Neuron (in vitro differentiated cells): ENCODE results near the gene THAP4.

Experiments used
- H2AFZ ChIP-seq: one replicate; pipeline ENCODE4 v1.6.1; 2013; ENCODE audit warnings: low read depth, mild to moderate bottlenecking, inconsistent platforms, low read length, moderate library complexity
- H3K27me3 ChIP-seq: one replicate; pipeline ENCODE4 v1.6.1; 2013; ENCODE audit warnings: low read length; ENCODE audit not compliant: insufficient read depth
- H3K36me3 ChIP-seq: one replicate; pipeline ENCODE4 v1.6.1; 2013; ENCODE audit warnings: low read length; ENCODE audit not compliant: insufficient read depth
- H3K4me1 ChIP-seq: one replicate; pipeline ENCODE4 v1.6.1; 2013; ENCODE audit warnings: low read length; ENCODE audit not compliant: insufficient read depth
- H3K4me3 ChIP-seq: 2 replicates; pipeline ENCODE4 v1.5.1; 2013; ENCODE audit warnings: mild to moderate bottlenecking, low read length, moderate library complexity
- H3K9me3 ChIP-seq: one replicate; pipeline ENCODE4 v1.6.1; 2013; ENCODE audit warnings: low read length

Gene THAP4

GRCh38 chr2:241554610-241555322 is 82.2 kb downstream of the THAP4 start:
- peaks cover 19% of the 10 kb centered on the region for H3K9me3 ChIP-seq
- no peak overlapping the region for H2AFZ ChIP-seq
- H3K27me3 ChIP-seq, result peaks cover 16% of the 10 kb centered on the region
- no peaks in the 10 kb centered on the region for H3K4me1 ChIP-seq
- H3K36me3 ChIP-seq, result no peaks in the 10 kb centered on the region
- H3K4me3 ChIP-seq, result no peak overlapping the region

GRCh38 chr2:241553981-241554380 is 83.0 kb downstream of the THAP4 start:
- no peaks in the 10 kb centered on the region for H3K4me1 ChIP-seq
- no peak overlapping the region for H2AFZ ChIP-seq
- H3K36me3 ChIP-seq, result no peaks in the 10 kb centered on the region
- H3K9me3 ChIP-seq, result peaks cover 19% of the 10 kb centered on the region
- peaks cover 16% of the 10 kb centered on the region for H3K27me3 ChIP-seq
- H3K4me3 ChIP-seq, result no peak overlapping the region

- Histone ChIP-seq H3K9me3 (peaks cover 17% of the 10 kb centered on the region), H3K4me1 (no peaks in the 10 kb centered on the region), H3K36me3 (no peaks in the 10 kb centered on the region), H3K4me3 (no peak overlapping the region), H2AFZ (no peak overlapping the region), H3K27me3 (peaks cover 13% of the 10 kb centered on the region)
These were observed 83.5 kb downstream of the THAP4 start for GRCh38 chr2:241553512-241553830.

- Histone ChIP-seq H2AFZ (no peak overlapping the region), H3K4me1 (peaks cover 6% of the 10 kb centered on the region), H3K27me3 (peaks cover under 1% of the 10 kb centered on the region), H3K9me3 (peaks cover 10% of the 10 kb centered on the region), H3K4me3 (no peak overlapping the region), H3K36me3 (no peaks in the 10 kb centered on the region)
These were observed 84.8 kb downstream of the THAP4 start for GRCh38 chr2:241551998-241552737.

GRCh38 chr2:241551599-241551997 is 85.4 kb downstream of the THAP4 start:
- Histone ChIP-seq H3K9me3 (peaks cover 10% of the 10 kb centered on the region), H3K4me3 (no peak overlapping the region), H3K4me1 (peaks cover 12% of the 10 kb centered on the region), H2AFZ (no peak overlapping the region), H3K36me3 (no peaks in the 10 kb centered on the region), H3K27me3 (no peaks in the 10 kb centered on the region)

DNA sequence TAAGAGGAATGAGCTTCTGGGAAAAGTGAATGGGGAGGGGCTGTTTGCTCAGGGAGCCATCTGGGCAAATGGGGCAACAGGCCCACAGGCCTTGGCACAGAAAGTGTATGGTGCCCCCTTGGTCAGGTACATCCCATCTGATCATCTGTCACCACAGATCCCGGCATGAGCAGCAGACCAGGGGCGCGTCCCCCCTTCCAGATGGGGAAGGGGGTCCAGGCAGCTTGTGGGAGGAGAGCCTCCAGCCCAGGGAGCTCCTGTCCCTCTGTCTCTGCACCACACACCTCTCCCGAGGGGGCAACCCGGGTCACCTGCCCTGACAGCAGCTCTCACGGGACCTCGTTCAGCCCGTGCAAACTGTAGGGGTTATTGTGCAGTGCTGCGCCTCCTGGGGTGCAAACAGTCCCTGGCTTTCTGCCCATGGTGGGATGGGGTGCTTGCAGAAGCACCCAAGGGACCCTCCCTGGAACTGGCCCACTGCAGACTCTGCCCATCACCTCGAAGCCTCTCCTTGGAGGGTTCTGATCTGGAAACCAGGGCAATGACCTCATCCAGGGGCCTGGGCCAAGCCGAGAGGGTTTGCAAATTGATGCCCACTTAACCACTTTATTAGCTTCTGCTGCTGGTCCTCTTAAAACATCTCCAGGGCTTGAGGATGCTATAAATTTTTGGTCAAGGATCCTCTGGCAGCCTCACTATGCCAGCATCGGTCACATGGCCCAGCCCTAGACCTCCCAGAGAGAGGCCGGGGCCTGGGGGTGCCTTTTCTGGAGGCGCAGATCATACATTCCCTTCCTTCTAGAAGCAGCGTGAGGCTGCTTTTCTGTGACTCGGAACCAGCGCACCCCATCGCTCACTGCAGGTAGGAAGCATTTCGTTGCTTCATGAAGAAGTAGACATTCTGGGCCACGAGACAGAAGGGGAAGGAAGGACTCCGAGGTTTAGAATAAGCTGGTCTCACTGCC is 86.1 kb downstream of the THAP4 start:
- H2AFZ ChIP-seq, result no peak overlapping the region
- H3K27me3 ChIP-seq, result no peaks in the 10 kb centered on the region
- H3K36me3 ChIP-seq, result no peaks in the 10 kb centered on the region
- H3K4me1 ChIP-seq, result peaks cover 16% of the 10 kb centered on the region
- H3K9me3 ChIP-seq, result peaks cover 9% of the 10 kb centered on the region
- no peak overlapping the region for H3K4me3 ChIP-seq

GRCh38 chr2:241548451-241548835 is 88.5 kb downstream of the THAP4 start:
- Histone ChIP-seq H2AFZ (no peak overlapping the region), H3K27me3 (no peaks in the 10 kb centered on the region), H3K9me3 (no peaks in the 10 kb centered on the region), H3K36me3 (no peaks in the 10 kb centered on the region), H3K4me1 (peaks cover 16% of the 10 kb centered on the region), H3K4me3 (no peak overlapping the region)

GRCh38 chr2:241547781-241548450 is 89.0 kb downstream of the THAP4 start:
- no peaks in the 10 kb centered on the region for H3K27me3 ChIP-seq
- no peaks in the 10 kb centered on the region for H3K36me3 ChIP-seq
- no peak overlapping the region for H3K4me3 ChIP-seq
- H3K4me1 ChIP-seq, result peaks cover 16% of the 10 kb centered on the region
- H2AFZ ChIP-seq, result no peak overlapping the region
- no peaks in the 10 kb centered on the region for H3K9me3 ChIP-seq

- Histone ChIP-seq H3K4me1 (peaks cover 16% of the 10 kb centered on the region), H3K4me3 (no peak overlapping the region), H3K36me3 (no peaks in the 10 kb centered on the region), H3K9me3 (no peaks in the 10 kb centered on the region), H2AFZ (peak overlapping the region; percentile 27), H3K27me3 (peaks cover 4% of the 10 kb centered on the region)
These were observed 90.0 kb downstream of the THAP4 start for GRCh38 chr2:241546771-241547498.

DNA sequence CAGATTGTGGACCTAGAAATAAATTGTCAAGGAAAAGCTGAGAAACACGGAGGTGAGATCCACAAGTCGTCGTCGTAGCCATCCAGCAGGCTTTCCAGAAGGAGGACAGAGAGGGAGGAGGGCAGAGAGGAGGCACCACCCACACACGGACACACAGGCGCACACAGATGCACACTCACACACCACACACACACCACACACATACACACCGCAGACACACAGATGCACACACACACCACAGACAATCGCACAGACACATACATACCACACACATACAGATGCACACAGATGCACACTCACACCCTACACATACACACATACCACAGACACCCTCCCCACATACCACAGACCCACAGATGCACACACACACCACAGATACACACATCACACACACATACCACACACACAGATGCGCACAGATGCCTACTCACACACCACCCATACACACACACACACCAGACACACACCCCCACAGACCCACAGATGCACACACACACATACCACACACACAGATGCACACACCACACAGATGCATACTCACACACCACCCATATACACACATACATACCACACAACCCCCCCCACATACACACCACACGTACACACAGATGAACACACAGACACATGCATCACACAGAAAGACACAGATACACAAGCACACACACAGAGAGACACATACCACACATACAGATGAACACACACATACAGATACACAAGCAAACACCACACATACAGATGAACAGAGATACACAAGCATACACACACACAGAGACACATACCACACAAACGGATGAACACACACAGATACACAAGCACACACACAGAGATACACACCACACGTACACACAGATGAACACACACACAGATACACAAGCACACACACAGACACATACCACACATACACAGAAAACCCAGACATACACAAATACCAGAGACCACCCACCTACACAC is 91.2 kb downstream of the THAP4 start:
- Histone ChIP-seq H3K36me3 (no peaks in the 10 kb centered on the region), H3K4me1 (peaks cover 17% of the 10 kb centered on the region), H3K4me3 (no peak overlapping the region), H3K9me3 (no peaks in the 10 kb centered on the region), H3K27me3 (peaks cover 4% of the 10 kb centered on the region), H2AFZ (no peak overlapping the region)

DNA sequence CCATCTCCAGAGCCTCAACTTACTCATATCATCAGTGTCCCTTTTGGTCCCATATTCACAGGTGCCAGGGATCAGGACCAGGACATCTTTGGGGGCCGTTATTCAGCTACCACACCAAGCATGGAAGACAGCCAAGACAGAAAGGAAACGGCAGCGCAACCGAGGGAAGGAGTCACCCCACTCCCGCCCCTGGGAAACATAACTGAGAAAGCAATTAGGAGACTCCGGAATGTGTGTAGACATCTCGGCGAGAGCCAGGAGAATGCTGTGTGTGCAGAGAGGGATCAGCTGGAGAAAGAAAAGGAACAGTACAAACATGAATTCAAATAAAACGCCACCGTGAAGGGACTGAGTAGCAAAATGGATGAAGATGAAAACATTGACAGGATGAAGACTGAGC is 91.9 kb downstream of the THAP4 start:
- no peaks in the 10 kb centered on the region for H3K36me3 ChIP-seq
- no peaks in the 10 kb centered on the region for H3K9me3 ChIP-seq
- peaks cover 4% of the 10 kb centered on the region for H3K27me3 ChIP-seq
- no peak overlapping the region for H2AFZ ChIP-seq
- peaks cover 24% of the 10 kb centered on the region for H3K4me1 ChIP-seq
- no peak overlapping the region for H3K4me3 ChIP-seq
